Activated CD8-positive, alpha-beta memory T cell treated with anti-CD3 and anti-CD28 coated beads, Interleukin-2, amount 50 U/mL, for 4 hours (primary cell): ENCODE measurements around the gene ACTR1A.

Experiments
- DNase-seq: peaks from one replicate; pipeline ENCODE4 v3.0.0-alpha.2; 2020

Gene ACTR1A

GRCh38 chr10:102452672-102453340 is 49.7 kb downstream of the ACTR1A start:
- DNase-seq: peak; percentile 51

DNA sequence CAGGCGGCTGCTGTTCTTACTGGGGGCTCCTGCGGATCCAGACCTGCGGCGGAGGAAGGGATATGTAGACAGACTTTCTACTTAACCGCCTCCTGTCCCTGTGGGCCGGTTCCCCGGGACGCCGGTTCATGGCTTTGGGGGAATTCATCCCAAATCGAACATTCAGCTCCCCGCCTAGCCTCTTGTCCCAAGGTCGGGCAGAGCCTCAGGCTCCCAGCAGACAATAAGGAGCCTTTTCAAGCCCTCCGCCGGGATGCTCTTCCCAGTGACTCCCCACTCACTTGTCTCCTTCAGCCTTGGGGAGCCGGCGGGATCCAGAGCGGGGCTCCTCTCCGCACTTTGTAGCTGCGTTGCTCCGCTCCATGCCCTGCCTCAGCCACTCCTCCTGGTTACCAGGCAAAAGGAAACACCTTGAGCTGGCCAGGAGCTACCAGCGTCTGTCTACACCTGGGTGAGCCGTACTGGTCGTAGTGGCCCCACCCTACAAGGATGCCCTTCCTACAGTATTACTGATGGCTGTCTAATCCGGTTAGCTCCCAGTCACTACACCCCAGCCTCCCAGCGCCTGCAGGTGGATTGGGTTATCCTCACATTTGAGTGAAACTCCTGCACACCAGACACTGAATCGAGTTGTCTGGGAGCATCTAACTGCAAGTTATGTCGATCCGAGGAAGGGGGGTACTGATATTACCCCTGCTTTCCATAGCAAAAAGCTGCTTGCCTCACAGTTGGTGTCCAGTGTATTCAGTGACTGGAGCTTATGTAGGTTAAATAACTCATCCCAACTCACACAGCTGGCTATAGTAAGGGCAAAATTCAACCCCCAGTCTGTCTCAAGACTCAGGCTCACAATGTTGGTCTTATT is 51.2 kb downstream of the ACTR1A start, which contains the start of gene C10orf95:
Gene C10orf95, minus strand, starts transcription at position 439 of the 865 bp plus-strand sequence. CDS start 450 bp downstream, outside the sequence.
- DNase-seq: no peak

- peak; percentile 89 for DNase-seq
Measured at GRCh38 chr10:102450374-102451104, 52.0 kb downstream of the ACTR1A start.

GRCh38 chr10:102450124-102450373 is 52.5 kb downstream of the ACTR1A start:
- DNase-seq: no peak

DNA sequence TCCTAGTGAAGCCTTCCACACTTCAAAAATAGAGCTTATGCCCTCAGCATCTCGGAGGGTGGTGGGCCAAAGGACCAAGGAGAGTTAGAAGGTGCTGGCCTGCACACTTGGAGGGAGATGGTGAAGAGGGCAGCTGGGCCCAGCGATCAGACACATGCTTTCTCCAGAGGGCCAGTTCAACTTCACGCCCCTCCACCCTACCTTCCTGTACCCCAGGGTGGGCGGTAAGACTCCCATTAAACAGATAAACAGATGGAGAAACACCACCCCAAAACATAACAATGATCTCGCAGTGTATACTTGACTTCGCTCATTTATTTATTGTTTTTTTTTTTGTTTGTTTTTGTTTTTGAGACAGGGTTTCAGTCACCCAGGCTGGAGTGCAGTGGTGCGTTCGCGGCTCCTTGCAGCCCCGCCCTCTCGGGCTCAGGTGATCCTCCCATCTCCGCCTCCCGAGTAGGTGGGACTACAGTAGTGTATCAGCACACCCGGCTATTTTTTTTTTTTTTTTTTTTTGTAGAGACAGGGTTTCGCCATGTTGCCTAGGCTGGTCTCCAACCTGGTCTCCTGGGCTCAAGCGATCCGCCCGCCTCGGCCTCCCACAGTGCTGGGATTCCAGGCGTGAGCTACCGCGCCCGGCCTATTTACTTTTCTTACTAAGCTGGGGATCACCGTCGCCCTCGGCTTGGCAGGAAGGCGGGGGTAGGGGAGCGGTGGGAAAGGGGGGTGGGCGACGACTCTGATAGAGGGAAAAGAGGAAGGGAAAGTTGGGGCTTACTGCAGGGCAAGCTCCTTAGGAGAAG is 53.0 kb downstream of the ACTR1A start:
- DNase-seq: peak; percentile 84

GRCh38 chr10:102444851-102445250 is 57.7 kb downstream of the ACTR1A start:
- DNase-seq: no peak

DNA sequence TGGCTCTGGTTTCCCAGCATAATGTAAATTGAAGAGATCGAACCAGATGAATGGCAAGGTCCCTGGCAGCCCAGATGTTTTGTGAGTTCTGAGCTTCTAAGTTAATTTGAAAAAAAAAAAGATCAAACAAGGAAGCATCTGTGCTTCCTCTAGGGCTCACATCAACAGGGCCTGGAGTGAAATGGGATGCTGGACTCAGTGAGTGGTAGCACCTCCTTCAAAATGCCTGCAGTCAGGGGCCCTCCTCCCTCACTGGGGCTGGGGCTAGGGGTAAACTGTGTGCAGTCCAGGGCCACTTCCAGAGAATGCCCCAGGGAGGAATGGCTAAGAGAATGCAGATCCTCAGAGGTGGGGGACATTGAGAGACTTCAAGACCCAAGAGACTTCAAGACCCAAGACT is 64.1 kb downstream of the ACTR1A start:
- DNase-seq: no peak

- no peak for DNase-seq
Measured at GRCh38 chr10:102437515-102437914, 65.0 kb downstream of the ACTR1A start.

DNA sequence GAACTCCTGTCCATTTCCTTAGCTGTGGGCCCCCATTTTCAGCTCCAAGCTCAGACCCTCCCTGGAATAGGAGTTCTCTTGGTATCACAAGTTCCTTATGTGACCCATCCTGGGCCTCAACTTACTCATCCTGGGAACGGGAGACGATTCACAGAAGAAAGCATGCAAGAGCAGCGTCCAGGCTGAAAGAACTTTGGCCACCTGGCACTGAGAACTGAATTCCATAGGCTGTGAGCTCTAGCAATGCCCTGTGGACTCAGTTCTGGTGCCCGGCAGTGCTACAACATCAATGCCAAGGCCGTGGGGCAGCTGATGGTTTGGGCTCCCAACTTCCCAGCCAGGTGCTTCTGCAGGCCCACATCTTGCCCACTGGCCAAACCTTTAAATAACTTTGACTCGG is 66.2 kb downstream of the ACTR1A start:
- DNase-seq: no peak

- peak; percentile 38 for DNase-seq
Measured at GRCh38 chr10:102435529-102436233, 66.8 kb downstream of the ACTR1A start.

DNA sequence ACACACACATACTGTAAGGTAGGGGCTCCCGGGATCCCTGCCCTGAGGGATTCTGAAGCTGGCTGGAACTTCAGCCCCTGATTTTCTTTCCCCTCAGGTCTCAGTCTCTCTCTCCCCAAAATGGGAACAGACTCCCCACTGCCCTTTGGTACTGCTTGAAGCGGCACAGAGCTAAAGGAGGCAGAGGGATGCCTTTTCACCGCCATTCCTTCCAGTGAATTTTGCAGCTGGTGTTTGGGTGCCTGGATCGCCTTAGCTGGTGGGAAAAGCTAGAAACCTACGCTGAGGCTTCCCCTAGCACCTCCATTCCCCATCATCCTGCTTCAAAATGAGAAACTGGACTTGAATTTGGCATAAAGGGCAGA is 67.4 kb downstream of the ACTR1A start:
- DNase-seq: no peak

DNA sequence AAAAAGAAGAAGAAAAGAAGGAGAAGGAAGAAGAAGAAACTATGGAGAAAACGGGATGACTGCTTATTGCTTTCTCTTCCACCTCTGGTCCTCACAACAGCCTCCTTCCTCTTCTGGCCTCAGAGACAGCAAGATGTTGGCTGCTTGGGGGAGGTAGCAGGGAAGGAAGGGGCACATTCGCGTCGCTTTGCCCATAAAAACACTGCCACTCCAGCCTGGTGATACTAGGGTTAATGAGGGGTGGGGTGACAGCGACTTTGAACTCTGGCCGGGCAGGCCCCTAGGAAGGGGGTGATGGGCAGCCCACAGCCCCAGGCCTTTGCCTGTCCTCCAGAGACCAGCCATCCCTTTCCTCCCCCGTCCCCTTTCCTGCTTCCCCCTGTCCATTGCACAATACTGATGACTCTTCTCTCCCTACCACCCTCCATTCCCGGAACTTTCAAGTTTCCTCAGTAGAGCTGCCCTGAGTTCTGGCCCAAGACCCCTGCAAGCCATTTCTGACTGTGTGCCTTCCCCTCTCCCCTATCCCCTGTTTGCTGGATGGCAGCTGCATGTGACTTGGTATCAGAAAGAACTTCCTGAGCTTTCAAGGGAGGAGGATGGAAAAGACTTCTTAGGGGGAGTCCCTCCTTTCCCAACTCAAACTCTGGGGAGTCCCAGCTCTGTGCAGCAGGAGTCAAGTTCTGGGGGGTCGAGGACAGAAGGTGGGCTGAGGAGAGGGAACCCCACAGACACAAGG is 67.9 kb downstream of the ACTR1A start:
- no peak for DNase-seq

DNA sequence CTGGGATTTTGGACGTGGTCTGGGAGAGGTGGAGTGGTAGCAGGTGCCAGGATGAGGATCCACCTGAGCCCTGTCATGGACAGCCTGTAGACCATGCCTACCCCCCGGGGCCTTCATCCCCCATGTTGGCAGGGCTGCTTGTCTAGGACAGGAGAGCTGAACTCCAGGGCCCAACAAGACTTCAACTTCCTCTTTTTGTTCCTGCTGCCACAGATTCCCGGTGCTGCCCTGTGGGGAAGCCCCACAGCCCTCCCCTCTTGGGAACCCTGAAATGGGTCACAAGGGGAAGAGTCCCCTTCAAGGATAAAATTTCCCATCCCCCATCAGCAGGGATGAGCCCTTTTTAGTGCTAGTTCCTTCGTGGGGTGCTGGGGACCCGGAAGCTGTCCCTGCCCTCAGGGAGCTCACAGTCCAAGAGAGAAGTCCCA is 68.9 kb downstream of the ACTR1A start:
- DNase-seq: no peak

DNA sequence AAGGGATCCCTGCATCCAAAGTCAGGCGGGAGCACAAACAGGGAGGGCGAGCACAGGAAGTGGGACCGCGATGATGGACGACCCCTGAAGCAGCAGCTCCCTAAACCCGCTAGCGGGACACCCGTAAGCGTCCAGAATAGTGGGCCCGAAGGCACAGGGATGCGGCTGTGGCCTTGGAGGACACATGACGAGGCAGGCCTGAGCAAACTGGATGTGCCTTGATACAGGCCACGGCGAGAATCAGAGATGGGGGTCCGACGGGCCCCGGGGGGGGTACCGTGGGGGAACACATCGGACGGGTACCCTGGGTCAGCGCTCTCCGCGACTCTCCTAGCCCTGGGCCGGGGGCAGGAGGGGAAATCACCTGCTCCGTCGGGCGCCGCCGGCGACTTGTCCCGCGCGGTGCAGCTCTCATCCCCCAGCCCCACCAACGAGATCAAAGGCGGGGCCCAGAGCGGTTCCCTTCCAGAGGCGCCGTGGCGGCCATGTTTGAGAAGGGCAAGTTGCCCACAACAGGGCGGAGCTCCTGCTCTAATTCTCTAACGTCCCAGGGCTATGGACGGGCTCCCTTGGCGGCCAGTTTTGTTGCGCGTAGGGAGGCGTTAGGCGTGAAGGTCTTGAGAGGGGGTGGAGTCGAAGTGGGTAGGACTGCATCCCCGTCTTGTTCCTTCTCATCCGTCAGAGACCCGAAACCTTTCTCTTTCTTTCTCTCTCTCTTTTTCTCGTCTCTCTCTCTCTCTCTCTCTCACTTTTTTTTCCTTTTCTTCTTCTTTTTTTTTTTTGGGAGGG is 70.2 kb downstream of the ACTR1A start, which contains the start of gene CUEDC2:
Gene CUEDC2, minus strand, starts transcription at position 413 of the 789 bp plus-strand sequence. CDS start 7,386 bp downstream, outside the sequence.
- DNase-seq: peak; percentile 96

DNA sequence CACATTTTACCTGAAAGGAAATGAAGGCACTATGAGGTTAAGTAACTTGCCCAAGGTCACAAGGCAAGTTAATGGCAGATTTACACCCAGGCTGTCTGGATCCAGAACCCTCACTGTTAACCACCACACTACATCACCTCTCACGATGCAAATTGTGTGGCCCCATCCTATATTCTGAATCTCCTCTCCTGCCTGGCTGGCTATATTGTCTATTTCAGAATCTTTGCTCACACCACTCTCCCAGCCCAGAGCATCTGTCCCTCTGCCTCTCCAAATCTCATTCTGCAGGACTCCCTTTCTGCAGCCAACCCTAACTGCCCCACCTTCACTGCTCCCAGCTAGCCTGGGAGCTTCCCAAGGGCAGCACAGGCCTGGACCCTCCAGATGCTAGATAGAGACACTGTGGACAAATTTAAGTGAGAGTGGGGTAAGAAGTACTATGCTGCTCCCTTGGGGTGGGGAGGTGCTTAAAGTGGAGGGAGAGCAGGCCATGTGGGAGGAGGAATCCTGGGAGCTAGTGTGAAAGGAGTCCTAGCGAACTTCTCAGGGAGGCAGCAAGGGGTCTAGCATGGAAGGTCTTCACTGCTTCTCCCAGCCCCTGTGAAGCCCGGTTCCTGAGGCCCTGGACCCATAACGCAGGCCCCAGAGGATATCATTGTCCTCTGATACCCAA is 70.9 kb downstream of the ACTR1A start:
- DNase-seq: no peak

- no peak for DNase-seq
Measured at GRCh38 chr10:102429468-102429867, 73.0 kb downstream of the ACTR1A start.
